Measurements from ENCODE around the gene RBM19.

The RBM19 gene

DNA sequence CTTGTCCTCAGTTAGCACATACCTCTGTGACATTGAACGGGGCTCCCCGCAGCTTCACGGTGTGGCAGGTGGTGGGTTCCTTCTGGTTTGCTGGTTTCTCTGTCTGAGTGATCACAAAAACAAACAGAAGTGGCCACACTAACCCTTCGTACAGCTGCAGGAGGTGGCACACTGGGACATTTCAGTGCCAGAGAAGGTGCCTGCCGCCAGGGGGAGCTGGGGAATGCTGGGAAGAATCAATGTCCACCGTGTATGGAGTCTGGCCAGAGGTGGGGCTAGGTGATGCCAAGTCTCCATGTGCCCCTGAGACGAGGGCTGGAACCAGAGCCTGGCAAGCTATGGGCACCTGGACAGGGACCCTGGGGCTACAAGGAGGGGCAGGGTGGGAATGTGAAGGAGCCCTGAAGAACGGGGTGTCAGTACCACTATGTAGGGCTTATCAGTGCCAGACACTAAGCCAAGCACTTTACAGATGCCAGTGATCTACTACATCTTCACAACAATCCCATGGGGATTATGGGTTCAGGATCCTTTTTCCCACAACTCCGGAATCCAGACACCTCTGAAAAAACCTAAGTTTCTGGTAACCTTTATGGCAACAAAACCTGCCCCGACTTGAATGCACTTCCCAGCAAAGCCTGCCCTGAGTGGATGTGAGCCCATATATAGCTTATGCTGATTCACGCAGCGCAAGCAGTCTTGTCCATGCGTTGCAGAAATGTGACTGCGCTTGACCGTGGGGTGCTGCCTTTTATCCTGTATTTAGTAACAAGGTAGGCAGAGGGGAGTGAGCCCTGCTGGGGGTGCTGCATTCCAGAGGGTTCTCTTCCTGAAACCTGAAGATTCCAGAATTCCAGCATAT, 10.8 kb downstream of the RBM19 start:
- DNase-seq = no peak

DNA sequence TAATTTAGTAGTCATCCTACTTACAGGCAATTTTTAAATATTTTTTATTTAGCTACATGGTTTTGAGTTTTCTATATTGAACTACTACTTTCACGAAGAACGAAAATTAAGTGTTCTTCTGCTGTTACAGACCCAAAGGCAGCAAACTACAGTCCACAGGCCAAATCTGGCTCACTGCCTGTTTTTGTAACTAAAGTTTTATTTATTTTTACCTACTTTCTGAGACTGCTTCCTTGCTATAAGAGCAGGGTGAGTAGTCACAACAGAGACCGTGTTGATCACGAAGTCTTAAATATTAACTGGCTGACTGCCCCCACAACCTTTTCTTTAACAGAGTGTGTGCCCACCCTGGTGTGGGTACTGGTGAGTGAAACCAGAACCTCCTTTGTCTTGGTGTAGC, 11.6 kb downstream of the RBM19 start:
- no peak for DNase-seq

DNA sequence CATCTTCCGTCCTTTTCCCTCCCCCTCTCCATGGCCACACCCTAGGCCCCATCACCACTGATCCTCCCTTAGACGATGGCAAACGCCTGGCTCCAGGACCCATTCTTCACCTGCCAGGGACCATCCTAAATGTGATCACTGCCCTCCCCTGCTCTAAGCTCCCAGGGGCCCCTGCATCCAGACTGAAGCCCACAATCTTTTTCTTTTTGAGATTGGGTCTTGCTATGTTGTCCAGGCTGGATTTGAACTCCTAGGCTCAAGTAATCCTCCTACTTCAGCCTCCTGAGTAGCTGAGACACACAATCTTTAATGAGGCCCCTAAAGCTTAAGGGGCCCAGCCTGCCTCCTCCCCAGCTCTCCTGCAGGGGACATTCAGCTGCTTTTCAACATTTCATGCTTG, 15.3 kb downstream of the RBM19 start:
- no peak for DNase-seq

DNA sequence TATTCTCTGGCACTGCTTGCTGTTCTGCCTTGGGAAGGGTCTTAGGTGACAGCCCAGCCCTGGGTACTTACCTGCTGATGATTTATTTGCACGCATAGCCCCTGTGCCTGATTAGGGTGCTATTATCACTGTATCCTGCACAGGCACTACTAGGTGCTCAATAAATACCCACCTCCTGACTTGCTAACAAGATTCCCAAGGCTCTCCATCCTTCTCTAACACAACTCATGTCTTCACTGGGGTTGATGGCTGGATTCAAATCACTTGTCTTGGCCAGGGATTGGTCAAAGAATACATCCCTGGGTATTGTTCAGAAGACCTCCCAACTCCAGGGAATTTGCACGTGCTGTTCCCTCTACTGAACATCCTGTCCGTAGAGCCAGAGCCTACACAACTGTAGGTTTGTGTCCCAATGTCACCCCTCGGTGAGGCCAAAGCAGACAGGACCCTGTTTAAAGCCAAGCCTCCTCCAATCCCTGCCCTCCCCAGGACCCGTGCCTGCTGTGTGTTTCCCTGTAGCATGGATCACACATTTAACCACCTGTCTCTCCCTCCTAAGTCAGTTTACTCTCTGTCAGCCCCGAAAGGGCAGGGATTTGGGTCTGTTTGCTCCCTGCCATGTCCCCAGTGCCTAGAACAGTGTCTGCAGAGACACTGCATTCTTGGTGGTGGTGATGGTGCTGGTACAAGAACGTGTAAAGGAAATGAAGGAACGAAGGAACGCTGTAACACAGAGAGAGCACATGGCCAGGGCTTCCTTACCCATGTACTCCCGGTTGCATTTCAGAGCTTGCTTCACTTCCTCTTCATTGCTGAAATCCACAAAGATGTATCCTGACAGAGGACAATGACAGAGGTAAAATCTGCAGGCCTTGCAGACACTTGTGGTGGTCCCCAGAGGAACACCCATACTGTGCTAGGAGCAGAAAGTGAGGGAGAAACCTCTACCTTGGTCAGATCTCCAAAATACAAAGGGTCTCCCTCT, 16.5 kb downstream of the RBM19 start:
- DNase-seq = no peak

DNA sequence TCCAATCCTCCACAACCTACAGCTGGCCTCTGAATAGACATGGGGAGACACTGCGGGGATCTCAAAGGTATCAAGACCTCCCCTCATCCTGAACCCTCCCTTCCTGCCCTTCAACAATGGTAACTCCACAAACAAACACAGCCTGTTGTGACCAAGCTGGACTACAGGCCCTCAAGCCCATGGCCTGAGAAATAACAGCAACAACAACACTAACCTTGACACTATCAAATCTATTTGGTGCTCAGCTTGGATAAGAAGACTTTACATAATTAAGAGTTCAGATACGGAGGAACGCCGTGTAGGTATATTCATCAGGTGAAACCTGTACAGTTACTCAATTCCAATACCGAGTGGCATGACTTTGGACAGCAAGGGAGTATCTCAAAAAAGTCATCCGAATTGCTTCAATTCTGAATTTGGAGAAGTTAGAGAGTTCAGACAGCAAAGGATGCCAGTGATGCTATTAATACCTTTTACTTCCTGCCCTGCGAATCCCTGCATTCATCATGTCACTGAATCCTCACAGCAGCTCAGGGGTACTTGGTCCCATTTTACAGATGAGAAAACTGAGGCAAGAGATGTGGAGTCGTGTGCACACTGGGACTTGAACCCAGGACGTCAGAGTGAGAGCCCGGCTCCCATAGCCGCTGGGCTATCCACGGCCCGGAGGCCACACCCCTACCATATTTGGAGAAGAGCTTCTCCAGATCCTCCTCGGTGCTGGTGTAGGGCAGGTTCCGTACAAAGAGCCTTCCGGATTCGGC, 17.8 kb downstream of the RBM19 start:
- DNase-seq = no peak

DNA sequence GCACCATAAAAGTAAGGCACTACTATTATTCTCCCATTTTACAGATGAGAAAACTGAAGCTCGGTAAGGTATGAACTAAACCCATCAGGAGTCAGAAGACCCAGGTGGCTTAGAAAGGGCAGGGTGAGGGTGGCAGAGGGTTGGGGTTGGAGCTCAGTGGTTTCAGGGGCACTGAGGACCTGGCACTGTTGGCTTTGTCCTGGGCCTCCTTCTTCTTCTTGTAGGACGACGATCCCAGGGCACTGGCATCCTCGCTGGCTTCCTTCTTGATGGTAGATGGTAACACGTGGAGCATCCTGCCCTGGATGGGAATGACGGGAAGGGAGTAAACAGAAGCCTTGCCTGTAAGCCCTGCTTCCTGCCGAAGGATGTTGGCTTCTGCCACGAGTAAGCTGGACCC, 19.9 kb downstream of the RBM19 start:
- no peak for DNase-seq

DNA sequence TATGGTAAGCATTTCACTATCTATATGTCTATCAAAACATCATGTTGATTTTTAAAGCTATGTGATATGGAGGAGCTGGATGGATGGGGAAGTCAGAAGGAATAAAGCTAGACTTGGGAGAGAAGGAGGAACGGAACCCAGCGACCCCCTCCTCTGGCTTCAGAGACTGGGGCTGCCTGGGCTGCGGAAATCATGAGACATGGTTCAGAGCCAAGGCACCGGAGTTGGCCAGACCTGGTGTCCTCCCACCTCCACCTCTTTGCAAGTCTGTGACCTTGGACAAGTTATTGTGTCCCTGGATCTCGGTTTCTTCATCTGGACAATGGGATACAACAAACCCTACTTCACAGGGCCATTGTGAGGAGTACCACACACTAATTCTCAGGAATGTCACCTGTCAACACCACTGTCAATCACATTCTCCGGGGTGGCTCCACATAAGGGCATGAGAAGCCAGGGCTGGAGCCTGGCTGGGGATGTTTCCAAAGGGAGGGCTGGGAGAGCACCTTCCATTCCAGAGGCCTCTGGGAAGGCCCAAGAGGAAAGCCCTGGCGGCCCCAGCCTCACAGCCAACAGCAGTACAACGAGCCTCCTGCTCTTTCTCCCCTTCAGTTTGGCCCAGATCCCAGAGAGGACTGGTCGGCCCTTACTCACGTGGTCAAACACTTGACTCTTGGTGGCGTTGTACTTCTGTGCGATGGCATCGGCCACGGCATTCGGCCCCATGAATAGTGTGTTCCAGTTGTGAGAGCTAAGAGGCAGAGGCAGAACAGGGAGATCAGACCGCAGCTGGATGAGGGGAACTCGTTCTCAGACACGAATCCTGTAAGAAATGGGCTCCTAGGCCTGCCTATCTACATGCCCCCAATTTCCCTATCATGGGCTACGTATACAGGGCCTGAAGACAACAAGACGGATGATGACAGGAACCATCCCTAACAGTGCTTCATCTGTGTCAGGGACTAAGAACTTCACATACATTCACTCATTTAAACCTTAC, 20.7 kb downstream of the RBM19 start:
- no peak for DNase-seq

DNA sequence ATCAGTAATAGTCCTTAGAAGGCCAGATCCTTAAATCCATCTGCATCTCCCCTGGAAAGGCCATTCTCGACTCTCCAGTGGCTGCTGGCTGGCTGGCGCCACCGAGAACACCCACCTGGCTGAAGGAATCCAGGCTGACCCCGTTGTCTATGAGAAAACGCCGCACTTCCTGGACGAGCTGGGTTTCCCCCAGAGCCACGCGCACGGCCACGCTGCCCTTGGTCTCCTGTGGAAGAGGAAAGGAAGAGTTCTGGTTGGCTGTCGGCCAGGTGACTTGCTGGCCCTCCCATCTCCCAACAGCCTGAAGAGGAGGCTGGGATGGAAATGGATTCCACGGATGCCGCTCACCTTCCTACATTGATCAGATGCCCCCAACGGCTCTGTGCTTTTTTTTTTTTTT, 23.9 kb downstream of the RBM19 start:
- no peak for DNase-seq

DNA sequence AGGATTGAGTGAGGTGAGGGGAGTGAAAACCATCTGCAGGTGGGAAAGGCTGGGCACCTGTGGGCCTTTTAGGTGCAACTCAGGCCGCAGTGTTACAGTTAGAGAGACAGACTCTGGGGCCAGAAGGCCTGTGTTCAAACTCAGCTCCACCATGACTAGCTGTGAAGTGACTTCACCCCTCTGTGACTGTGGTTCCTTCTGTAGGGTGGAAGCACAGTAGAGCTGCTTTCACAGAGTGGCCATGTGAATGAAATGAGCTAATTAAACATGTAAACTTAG, 25.0 kb downstream of the RBM19 start:
- no peak for DNase-seq

DNA sequence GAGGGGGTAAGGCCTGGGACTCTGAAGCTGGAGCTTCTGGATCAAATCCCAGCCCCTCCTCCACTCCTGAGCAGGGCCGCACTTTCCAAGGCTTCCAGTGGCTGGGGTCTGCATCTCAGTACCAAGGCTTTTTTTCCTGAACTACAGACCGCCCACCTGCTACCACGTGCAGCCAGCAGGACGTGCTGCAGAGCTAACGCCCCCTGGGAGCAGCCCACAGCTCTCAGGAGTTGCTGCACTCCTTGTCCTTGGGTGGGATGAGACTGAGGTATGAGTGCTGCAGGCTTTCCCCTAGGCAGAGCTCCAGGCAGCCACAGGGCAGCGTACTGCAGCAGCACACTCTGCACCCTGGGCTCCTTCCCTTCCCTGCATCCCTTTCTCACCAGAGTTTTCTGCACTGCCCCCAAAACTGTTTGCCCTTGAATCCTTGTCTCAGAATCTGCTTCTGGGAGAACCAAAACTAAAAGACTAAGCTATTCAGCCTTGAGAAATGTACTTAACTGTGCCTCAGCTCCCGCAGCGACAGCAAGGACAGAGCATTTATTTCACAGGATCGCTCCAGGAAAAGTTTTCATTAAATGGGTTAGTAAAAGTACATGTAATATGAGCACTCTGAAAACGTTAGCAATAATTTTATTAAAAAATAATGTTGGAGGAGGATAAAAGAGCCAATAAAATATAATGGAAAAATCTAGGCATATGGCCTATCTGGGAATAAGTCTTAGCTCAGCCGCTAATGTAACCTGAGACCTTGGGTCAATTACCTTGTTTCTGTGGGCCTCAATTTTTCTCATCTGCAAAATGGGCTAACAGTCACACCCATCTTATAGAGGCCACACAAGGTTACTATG, 25.5 kb downstream of the RBM19 start:
- no peak for DNase-seq

DNA sequence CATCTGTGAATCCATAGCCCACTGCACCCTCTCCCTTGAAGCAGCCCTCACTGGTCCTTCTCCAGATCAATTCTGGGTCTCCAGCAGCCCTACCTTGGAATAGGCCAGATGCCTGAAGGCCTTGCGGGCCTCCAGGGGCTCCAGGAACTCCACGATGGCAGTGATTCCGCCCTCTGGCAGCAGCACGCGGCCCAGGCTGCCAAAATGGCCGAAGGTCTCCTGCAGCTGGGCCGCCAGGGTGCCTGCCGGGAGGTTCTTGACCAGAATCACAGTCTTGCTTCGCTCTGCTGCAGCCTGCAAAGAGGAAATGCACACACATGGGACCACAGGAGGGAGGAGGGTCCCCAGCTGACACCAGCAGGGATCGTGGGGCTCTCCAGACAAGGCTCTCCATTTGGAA, 26.3 kb downstream of the RBM19 start:
- no peak for DNase-seq

DNA sequence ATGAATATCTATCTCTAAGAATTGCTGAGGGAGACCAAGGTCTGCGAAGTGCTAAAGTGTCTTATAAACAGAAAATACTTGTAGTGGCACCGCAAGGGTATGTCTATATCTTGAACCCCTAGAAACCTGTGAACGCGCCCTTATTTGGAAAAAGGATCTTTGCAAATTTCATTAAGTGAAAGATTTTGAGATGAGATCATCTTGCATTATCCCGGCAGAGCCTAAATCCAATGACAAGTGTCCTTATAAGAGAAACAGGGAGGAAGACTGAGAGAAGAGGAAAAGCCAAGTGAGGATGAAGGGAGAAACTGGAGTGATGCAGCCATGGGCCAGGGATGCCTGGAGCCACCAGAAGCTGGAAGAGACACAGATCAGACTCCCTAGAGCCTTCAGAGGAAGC, 27.7 kb downstream of the RBM19 start:
- DNase-seq = no peak

DNA sequence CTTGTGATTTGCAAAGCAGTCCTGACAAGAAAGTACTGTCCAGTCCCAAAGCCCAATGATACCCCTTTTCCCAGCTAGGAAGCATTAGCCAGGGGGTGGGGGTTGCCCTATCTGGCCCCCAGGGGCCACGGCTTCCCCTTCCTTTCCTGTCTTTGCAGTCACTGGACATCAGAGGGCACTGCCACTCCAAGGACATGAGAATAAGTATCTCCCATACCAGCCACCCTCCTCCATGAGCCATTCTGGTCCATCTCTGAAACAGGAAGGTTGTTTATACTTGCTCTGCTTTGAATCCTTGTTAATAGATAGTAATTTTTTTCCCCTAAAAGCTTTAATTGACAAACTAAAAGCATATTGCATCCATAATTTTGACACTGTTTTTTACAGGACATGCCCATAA, 29.7 kb downstream of the RBM19 start:
- DNase-seq = no peak

DNA sequence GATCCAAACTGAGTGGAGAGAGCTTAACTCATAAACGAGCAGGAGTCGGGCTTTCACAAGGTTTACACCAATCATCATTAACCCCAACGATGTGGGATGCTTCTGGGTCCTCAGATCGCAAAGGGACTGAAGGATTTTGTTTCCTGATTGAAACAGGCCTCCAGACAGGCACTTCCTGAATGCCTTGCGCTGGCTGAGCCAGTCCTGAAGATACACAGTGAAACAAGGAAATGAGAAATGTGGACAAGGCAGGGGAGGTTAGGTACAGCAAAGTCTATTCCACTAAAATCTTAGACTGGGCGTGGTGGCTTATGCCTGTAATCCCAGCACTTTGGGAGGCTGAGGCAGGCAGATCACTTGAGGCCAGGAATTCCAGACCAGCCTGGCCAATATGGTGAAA, 30.7 kb downstream of the RBM19 start:
- DNase-seq = no peak

DNA sequence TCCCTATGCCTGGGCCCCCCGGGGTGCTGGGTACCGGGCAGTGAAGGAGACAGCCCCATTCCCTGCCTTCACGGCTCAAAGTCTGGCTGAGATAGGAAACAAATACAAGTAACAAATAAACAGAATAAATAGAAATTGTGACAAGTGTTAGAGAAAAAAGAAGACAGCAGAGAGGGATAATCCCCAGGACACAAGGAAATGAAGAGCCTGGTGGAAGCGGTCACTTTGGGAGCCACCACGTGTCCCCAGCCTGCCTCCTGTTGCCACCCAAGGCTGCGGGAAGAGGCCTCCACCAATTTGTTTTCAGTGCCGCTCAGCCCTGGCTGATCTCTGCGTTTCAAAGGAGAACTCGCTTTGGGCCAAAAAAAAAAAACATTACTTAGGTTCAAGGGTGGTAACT, 31.2 kb downstream of the RBM19 start:
- DNase-seq = no peak

DNA sequence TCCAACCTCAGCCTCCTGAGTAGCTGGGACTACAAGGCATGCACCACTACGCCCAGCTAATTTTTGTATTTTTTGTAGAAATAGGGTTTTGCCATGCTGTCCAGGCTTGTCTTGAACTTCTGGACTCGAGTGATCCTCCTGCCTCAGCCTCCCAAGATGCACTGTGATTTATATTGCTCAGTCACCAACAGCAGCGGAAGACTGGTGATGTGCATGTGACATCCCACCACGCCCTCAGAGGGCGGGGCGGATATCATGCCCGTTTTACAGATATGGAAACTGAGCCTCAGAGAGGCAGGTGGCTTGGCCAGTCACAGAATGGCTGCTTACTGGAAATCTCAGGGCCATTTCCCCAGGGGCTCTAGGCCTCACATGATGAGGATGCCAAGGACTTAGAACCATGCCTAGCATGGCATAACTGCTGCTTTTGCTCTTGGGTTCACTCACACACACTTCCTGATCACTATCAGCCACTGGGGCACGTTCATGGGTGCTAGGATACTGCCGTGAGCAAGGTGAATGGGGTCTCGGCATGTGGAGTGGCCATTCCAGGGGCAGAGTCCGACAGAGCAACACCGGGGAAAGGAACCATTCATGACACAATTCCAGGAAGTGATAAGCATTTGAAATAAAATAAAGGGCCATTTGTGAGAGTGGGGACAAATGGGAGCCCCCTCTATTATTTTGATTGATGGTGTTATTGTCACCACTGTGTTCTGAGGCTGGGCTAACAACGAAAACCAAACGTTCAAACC, 31.9 kb downstream of the RBM19 start:
- no peak for DNase-seq

DNA sequence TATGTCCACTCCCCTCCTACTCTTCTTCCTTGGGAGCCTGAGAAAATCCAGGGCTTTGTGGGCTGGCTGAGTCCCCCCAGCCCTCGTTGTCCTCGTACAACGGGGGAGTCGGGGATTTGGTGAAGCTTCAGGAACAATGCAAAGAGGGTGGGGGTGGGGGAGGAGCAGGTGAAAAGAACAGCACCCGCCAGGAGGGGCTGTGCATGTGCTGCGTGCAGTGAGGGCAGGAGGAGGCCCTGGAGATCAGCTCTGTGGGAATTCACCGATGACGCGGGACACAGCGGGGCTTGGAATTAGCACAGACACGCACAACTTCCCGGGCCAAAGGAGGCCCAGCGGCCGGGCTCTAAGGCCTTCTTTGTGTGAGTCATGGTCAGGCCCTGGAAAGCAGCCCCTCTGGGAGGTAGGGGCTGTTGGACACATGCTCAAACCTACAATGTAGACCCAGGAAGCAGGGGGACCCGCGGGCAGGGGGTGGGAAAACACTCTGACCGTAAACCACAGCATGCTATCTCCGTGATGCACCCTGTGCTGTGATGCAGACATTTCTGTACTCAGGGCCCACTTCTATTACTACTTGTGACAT, 32.8 kb downstream of the RBM19 start:
- peak; percentile 59 for DNase-seq

DNA sequence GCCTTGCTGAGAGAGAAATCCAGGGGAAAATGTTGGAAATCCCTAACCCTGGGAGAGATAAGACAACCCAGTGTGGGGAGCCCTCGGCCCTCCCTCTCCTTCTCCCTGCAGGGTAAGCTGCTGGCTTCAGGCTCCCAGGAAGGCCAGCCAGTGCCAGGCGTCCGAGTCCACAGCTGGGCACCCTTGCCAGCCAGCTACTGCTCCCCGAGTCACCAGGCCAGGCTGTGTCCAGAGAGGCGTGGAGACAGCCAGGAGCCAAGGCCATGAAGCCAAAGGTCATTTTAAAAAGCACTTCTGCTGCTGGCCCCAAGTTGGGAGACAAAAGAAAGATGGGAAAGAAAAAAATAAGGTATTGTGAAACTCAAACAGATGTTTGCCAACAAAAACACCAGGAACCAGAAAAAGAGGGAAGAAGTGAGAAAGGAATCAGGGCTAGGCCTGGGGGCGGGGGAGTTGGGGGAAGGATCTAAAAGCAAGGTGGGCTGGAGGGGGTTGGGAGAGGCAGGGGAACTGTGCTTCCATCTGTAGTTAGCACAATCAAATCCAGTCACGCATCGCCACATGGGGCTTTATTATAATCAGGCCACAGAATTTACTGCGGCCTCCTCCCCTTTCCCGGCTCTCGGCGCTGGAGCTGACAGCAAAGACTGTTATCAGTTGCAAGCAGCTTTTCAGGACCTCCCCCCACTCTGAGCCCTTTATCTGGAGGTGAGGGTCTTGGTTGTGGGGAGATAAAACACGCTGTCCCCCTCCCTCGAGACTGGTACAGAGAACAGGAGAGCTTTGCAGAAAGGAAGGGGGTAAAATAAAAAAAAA, 33.5 kb downstream of the RBM19 start:
- DNase-seq = no peak

DNA sequence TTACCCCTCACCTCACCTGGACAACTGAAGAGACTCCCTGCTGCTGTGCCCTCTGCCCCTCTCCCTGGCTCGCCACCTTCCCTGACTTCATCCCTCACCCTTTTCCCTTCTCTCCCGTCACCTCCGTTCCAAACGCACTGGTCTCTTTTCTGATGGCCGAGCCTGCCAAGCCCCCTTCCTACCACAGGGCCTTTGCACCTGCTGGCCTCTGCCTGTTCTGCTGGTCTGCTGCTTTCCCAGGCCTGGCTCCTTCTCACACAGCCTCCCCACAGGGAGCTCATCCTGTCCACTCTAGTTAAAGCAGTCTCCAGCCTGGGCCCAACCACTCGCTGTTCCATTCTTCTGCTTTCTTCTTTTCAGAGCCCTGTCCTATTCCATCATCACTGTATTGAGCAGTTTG, 34.6 kb downstream of the RBM19 start:
- DNase-seq = no peak
